HG03095 (cell line): ENCODE measurements around the gene CORO1C.

Experiments
- ATAC-seq: cut with Tn5 transposase; IDR thresholded peaks from one replicate; pipeline ENCODE4 v1.9.1; 2021; ENCODE audit warnings: moderate library complexity; ENCODE audit not compliant: unreplicated experiment

CORO1C gene

GRCh38 chr12:108653922-108654321 is 77.4 kb downstream of the CORO1C start:
- ATAC-seq, result no peak

- no peak for ATAC-seq
Observed at GRCh38 chr12:108653082-108653516, 78.2 kb downstream of the CORO1C start.

- no peak for ATAC-seq
Observed at GRCh38 chr12:108650083-108650482, 81.2 kb downstream of the CORO1C start.

GRCh38 chr12:108649669-108650068 is 81.6 kb downstream of the CORO1C start:
- ATAC-seq, result no peak

- no peak for ATAC-seq
Observed at GRCh38 chr12:108649126-108649525, 82.2 kb downstream of the CORO1C start.

GRCh38 chr12:108648371-108648770 is 82.9 kb downstream of the CORO1C start:
- no peak for ATAC-seq

- no peak for ATAC-seq
Observed at GRCh38 chr12:108647585-108648287, 83.6 kb downstream of the CORO1C start.

- no peak for ATAC-seq
Observed at GRCh38 chr12:108646600-108647579, 84.4 kb downstream of the CORO1C start.

- ATAC-seq, result no peak
Observed at GRCh38 chr12:108645686-108646599, 85.4 kb downstream of the CORO1C start.

GRCh38 chr12:108644811-108645120 is 86.6 kb downstream of the CORO1C start:
- no peak for ATAC-seq

GRCh38 chr12:108643941-108644810 is 87.1 kb downstream of the CORO1C start:
- no peak for ATAC-seq

GRCh38 chr12:108642899-108643654 is 88.2 kb downstream of the CORO1C start:
- no peak for ATAC-seq

GRCh38 chr12:108642269-108642870 is 88.9 kb downstream of the CORO1C start:
- ATAC-seq, result no peak

GRCh38 chr12:108641446-108642268 is 89.7 kb downstream of the CORO1C start:
- ATAC-seq, result no peak

GRCh38 chr12:108640802-108641445 is 90.4 kb downstream of the CORO1C start:
- ATAC-seq, result no peak

- ATAC-seq, result no peak
Observed at GRCh38 chr12:108638997-108639822, 92.1 kb downstream of the CORO1C start.
